Sciatic nerve (tissue), 2 donors: ENCODE data around the gene CD276. TPM values are rescaled to one million over a fixed set of nuclear protein-coding genes. Genes with fewer than 3 reads are reported as not detected.
"Not testable (repeated sequence)": the region's sequence is repeated elsewhere in the genome, so short reads cannot be mapped to it uniquely, and the experiment has no call there.

Source experiments
- ATAC-seq: fragments of 200-7000 bp; cut with Tn5 transposase; one replicate; pipeline ENCODE4 v1.9.1; 2020; ENCODE audit warnings: mild to moderate bottlenecking, moderate library complexity
- DNase-seq: peaks from one replicate; pipeline ENCODE4 v3.0.0-alpha.2; 2020; ENCODE audit warnings: low spot score
- intact Hi-C: fragments of 100-400 bp; cut with DNase I; formaldehyde crosslinking; loops from one replicate; pipeline ENCODE4 v1.14.2; 2022
- total RNA-seq: library from RNA; stranded (reverse); fragmentation: NEBNext Ultra II Directional; extraction: Animal tissue kit (Norgen Biotek cat#: 25700); gene quantifications from one replicate; pipeline ENCODE4 v1.2.1, GENCODE V29; 2021
- donor health status: DM: no; HTN: no; CAD: no.
- donor health status: DM: no; HTN: no; CAD: no.

CD276 gene
- total RNA-seq, 1 donor from 2014 or later, result 47.0 TPM

- intact Hi-C loops, result no loop called here
- DNase-seq, result no peak
- no peak for ATAC-seq
These were observed 1.5 kb upstream of the CD276 start for GRCh38 chr15:73682600-73683090.

GRCh38 chr15:73683257-73683776, 866 bp upstream of the CD276 start:
- ATAC-seq (no peak), DNase-seq (no peak)
- intact Hi-C loops, result no loop called here

GRCh38 chr15:73684581-73685455, 635 bp downstream of the CD276 start:
- intact Hi-C loops, result no loop called here
- DNase-seq (no peak), ATAC-seq (peak; percentile 39)

- ATAC-seq, result no peak
- intact Hi-C loops, result no loop called here
- DNase-seq, result no peak
These were observed 1.8 kb downstream of the CD276 start for GRCh38 chr15:73685981-73686380.

- ATAC-seq (peak; percentile 11), DNase-seq (peak; percentile 58)
- intact Hi-C loops, result no loop called here
These were observed 2.6 kb downstream of the CD276 start for GRCh38 chr15:73686781-73687256.

GRCh38 chr15:73687351-73687750, 3.2 kb downstream of the CD276 start:
- intact Hi-C loops, result no loop called here
- ATAC-seq, result no peak
- peak; percentile 39 for DNase-seq

GRCh38 chr15:73688455-73688854, 4.3 kb downstream of the CD276 start:
- ATAC-seq (no peak), DNase-seq (peak; percentile 49)
- intact Hi-C loops, result no loop called here

GRCh38 chr15:73691396-73691795, 7.2 kb downstream of the CD276 start:
- ATAC-seq, result peak; percentile 79
- intact Hi-C loops, result no loop called here
- peak; percentile 84 for DNase-seq

GRCh38 chr15:73694419-73694818, 10.2 kb downstream of the CD276 start:
- DNase-seq (no peak), ATAC-seq (no peak)
- intact Hi-C loops, result no loop called here

GRCh38 chr15:73695773-73696640, 11.8 kb downstream of the CD276 start:
- ATAC-seq (no peak), DNase-seq (no peak)
- intact Hi-C loops, result loop anchor here (2.0 kb wide), 1 partner anchor 55 kb away; no protein-coding TSS in a partner anchor

- intact Hi-C loops, result loop anchor here (2.0 kb wide), 1 partner anchor 56 kb away; no protein-coding TSS in a partner anchor
- DNase-seq (no peak), ATAC-seq (no peak)
These were observed 12.4 kb downstream of the CD276 start for GRCh38 chr15:73696641-73697001.

- ATAC-seq (peak; percentile 97), DNase-seq (peak; percentile 89)
- intact Hi-C loops, result loop anchor here (2.0 kb wide), 1 partner anchor 56 kb away; no protein-coding TSS in a partner anchor
These were observed 12.9 kb downstream of the CD276 start for GRCh38 chr15:73697033-73697467.

- ATAC-seq, result no peak
- intact Hi-C loops, result no loop called here
- no peak for DNase-seq
These were observed 15.3 kb downstream of the CD276 start for GRCh38 chr15:73699249-73700040.

GRCh38 chr15:73700041-73700842, 16.1 kb downstream of the CD276 start:
- intact Hi-C loops, result no loop called here
- DNase-seq (peak; percentile 88), ATAC-seq (peak; percentile 53)

GRCh38 chr15:73702311-73703239, 18.4 kb downstream of the CD276 start:
- ATAC-seq, DNase-seq, intact Hi-C loops: not testable (repeated sequence)

- intact Hi-C loops, ATAC-seq, DNase-seq: not testable (repeated sequence)
These were observed 19.4 kb downstream of the CD276 start for GRCh38 chr15:73703601-73704000.
